ENCODE results near the gene MRPL50. TPM values are rescaled to one million over a fixed set of nuclear protein-coding genes. Genes with fewer than 3 reads are reported as not detected.

The MRPL50 gene
- total RNA-seq, 4 donors from 2014 or later: 4.4 to 13.9 (median 11.8) TPM

DNA sequence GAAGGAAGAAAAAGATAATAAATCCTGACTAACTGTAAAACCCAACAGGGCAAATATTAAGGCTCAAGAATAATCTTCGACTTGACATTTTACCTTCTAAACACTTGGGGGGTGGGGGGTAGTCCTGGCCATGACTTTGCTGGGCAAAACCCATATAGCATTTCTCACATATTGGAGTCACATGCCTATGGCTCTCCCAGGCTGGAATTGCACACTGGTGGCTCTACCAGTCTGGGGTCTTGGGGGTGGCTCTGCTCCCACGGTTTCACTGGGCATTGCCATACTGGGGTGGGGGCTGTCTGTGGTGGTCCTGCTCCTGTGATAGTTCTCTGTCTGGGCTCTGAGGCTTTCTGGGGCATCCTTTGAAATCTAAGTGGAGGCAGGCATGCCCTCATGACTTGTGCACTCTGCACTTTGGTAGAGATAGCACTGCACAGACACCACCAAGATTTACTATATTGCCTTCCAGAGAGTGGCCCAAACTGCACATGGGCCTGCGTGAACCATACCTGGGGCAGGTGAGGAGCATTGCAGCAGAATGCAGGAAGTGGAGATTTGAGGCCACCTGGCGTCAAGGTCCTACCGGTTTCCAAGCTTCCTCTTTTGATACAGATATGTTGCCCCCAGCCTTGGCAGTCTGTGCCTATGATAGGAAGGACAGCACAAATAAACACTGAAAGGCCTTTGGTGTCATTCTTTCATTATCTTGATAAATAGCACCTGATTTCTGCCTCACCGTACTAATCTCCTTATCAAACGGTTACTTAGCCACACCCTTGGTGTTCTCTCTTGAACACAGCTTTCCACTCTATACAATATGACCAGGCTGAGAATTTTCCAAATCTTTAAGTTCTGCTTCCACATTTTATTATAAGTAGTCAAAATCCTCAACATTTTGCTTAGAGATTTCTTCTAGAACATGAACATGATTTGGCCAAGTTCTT lies 43.4 kb downstream of the MRPL50 start:
- Histone ChIP-seq H3K27ac (no peak overlapping the region), H3K9me3 (no peaks in the 10 kb centered on the region), H3K4me1 (no peaks in the 10 kb centered on the region), H3K36me3 (no peaks in the 10 kb centered on the region), H3K4me3 (no peak overlapping the region), H3K27me3 (no peaks in the 10 kb centered on the region)
- no peak for TF ChIP-seq POLR2A (IDR thresholded peaks at IDR 0.05)
- TF ChIP-seq CTCF (IDR thresholded peaks at IDR 0.05): no peak
- 43 to 58% methylated on average over 5 of the region's 7 CpGs for WGBS, 2 donors
- intact Hi-C loops (cut with DNase I): no loop called here
- no peak for DNase-seq

DNA sequence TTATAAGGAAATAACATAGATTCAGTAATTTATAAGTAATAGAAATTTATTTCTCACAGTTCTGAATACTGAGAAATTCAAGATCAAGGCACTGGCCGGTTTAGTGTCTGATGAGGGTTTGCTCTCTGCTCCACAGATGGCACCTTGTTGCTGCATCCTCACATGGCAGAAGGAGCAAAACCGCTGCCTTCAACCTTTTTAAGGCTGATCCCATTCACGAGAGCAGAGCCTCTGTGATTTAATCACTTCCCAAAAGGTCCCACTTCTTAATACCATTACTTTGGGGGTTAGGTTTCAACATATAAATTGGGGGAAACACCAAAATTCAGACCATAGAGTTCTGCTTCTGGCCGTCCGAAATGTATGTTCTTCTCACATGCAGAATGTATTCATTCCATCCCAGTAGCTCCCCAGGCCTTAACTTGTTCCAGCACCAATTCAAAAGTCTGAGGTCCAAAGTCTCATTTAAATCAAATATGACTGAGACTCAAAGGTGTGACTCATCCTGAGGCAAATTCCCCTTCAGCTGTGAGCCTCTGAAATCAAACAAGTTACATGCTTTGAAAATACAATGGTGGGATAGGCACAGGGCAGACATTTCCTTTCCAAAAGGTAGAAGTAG lies 44.2 kb downstream of the MRPL50 start:
- no peak for DNase-seq
- H3K36me3 ChIP-seq: no peaks in the 10 kb centered on the region
- TF ChIP-seq POLR2A (IDR thresholded peaks at IDR 0.05) (no peak), CTCF (IDR thresholded peaks at IDR 0.05) (no peak)
- no peak overlapping the region for H3K4me3 ChIP-seq
- H3K4me1 ChIP-seq: no peaks in the 10 kb centered on the region
- 47 to 61% methylated on average over 5 of the region's 5 CpGs for WGBS, 2 donors
- intact Hi-C loops (cut with DNase I): no loop called here
- H3K27me3 ChIP-seq: no peaks in the 10 kb centered on the region
- H3K9me3 ChIP-seq: no peaks in the 10 kb centered on the region
- no peak overlapping the region for H3K27ac ChIP-seq

GRCh38 chr9:101353683-101354082 lies 44.7 kb downstream of the MRPL50 start:
- WGBS, 2 donors: 75 to 80% methylated on average over 2 of the region's 2 CpGs
- Histone ChIP-seq H3K4me1 (no peaks in the 10 kb centered on the region), H3K27ac (no peak overlapping the region), H3K4me3 (no peak overlapping the region), H3K9me3 (no peaks in the 10 kb centered on the region), H3K27me3 (no peaks in the 10 kb centered on the region), H3K36me3 (no peaks in the 10 kb centered on the region)
- intact Hi-C loops (cut with DNase I): no loop called here
- TF ChIP-seq POLR2A (IDR thresholded peaks at IDR 0.05): no peak
- TF ChIP-seq CTCF (IDR thresholded peaks at IDR 0.05): no peak
- DNase-seq: no peak

DNA sequence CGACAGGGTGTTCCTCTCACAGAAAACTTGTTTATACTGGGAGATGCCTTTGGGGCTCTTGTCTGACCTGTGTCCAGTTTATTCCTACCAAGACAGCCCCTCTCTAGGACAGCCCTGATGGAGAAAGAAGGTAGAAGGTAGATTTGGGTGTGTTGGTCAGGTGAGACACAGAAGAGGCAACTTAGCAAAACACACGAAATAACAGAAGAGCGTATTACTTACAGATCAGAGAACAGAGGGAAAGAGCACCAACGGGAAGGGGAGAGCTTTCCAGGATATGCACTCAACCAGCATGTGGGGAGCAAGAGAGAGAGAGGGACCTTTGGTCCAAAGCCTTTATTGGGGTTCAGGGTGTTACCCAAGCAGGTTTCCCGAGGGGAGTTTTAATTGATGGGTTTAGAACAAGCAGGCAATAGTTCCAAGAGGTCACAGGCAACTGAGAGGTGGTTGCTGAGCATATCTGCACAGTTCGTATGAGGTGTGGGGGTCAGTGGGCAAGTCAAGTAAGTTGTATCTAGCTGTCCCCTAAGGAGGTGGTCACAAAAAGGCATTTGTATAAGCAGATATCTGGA lies 45.4 kb downstream of the MRPL50 start:
- Histone ChIP-seq H3K4me3 (no peak overlapping the region), H3K27ac (no peak overlapping the region), H3K9me3 (no peaks in the 10 kb centered on the region), H3K36me3 (no peaks in the 10 kb centered on the region), H3K4me1 (no peaks in the 10 kb centered on the region), H3K27me3 (no peaks in the 10 kb centered on the region)
- 75 to 85% methylated on average over 6 of the region's 6 CpGs for WGBS, 2 donors
- TF ChIP-seq CTCF (IDR thresholded peaks at IDR 0.05) (no peak), POLR2A (IDR thresholded peaks at IDR 0.05) (no peak)
- no peak for DNase-seq
- intact Hi-C loops (cut with DNase I): no loop called here

DNA sequence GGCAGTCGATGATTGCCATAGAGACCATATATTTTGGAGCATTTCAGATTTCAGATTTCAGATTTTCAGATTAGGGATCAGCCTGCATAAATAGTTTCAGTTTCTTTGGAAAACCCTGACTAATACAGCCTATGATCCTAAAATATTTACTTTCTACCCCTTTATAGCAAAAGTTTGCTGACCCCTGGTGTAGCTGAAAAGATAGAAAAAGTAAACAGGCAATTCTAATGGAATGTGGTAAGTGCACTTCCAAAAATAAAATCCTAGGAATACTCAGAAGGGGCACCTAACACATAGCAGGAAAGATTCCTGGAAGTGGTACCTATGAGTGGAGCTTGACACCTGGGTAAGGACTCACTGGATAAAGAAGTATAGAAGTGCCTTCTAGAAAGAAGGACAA lies 48.1 kb downstream of the MRPL50 start:
- Histone ChIP-seq H3K27ac (no peak overlapping the region), H3K27me3 (no peaks in the 10 kb centered on the region), H3K4me3 (no peak overlapping the region), H3K4me1 (no peaks in the 10 kb centered on the region), H3K9me3 (no peaks in the 10 kb centered on the region), H3K36me3 (no peaks in the 10 kb centered on the region)
- no peak for TF ChIP-seq POLR2A (IDR thresholded peaks at IDR 0.05)
- TF ChIP-seq CTCF (IDR thresholded peaks at IDR 0.05): no peak
- intact Hi-C loops (cut with DNase I): no loop called here
- 71 to 88% methylated on average over 1 of the region's 1 CpG for WGBS, 2 donors
- no peak for DNase-seq
